ENCODE results near the gene NBEAL1. TPM values are rescaled to one million over a fixed set of nuclear protein-coding genes. Genes with fewer than 3 reads are reported as not detected.

The NBEAL1 gene
- total and polyA plus RNA-seq, 4 donors = 3.4 to 43.9 (median 17.7) TPM

GRCh38 chr2:203003716-203004115 is 11.0 kb upstream of the NBEAL1 start:
- Histone ChIP-seq H3K9me3 (ENCODE audit: control insufficient read depth, insufficient read depth, low read length) (no peaks in the 10 kb centered on the region), H3K4me3 (ENCODE audit: low read depth, low read length) (no peak overlapping the region), H3K4me1 (ENCODE audit: control insufficient read depth, insufficient read depth, low read length) (no peaks in the 10 kb centered on the region), H3K36me3 (ENCODE audit: control insufficient read depth, insufficient read depth, low read length) (no peaks in the 10 kb centered on the region), H3K27me3 (ENCODE audit: control insufficient read depth, insufficient read depth, low read length) (no peaks in the 10 kb centered on the region), H3K27ac (ENCODE audit: low read depth, low read length) (no peak overlapping the region)
- 94% methylated on average over 7 of the region's 8 CpGs for WGBS (ENCODE audit: insufficient coverage)
- no peak for DNase-seq (ENCODE audit: low read depth in 4 of 6, low spot score in 6 of 6)

DNA sequence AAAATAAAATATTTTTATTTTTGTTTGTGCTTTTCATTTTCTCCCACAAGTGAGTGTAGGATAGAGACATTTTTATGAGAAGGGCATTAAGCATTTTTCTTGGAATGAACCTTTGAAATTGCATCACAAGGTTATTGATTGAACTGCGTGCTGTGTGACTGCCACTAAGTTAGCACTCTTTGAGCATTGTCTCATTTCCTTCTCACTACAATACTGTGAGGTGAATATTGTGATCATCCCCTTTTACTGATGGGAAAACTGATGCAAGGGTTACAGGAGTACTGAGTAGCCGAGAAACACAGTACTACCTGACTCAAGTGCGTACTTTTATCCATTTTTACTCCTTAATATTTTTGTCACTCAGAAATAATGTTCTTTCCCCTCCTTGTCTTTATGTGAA is 2.0 kb downstream of the NBEAL1 start:
- WGBS (ENCODE audit: insufficient coverage) = no CpG with 5 or more reads among the region's 3 CpGs
- DNase-seq (ENCODE audit: low read depth in 4 of 6, low spot score in 6 of 6) = no peak
- Histone ChIP-seq H3K27me3 (ENCODE audit: control insufficient read depth, insufficient read depth, low read length) (no peaks in the 10 kb centered on the region), H3K36me3 (ENCODE audit: control insufficient read depth, insufficient read depth, low read length) (no peaks in the 10 kb centered on the region), H3K9me3 (ENCODE audit: control insufficient read depth, insufficient read depth, low read length) (no peaks in the 10 kb centered on the region), H3K4me3 (ENCODE audit: low read depth, low read length) (peak overlapping the region; percentile 2), H3K4me1 (ENCODE audit: control insufficient read depth, insufficient read depth, low read length) (peaks cover 12% of the 10 kb centered on the region), H3K27ac (ENCODE audit: low read depth, low read length) (no peak overlapping the region)

- no CpG with 5 or more reads among the region's 1 CpG for WGBS (ENCODE audit: insufficient coverage)
- H3K4me3 ChIP-seq (ENCODE audit: low read depth, low read length) = peak overlapping the region; percentile 24
- peaks cover 12% of the 10 kb centered on the region for H3K4me1 ChIP-seq (ENCODE audit: control insufficient read depth, insufficient read depth, low read length)
- no peak overlapping the region for H3K27ac ChIP-seq (ENCODE audit: low read depth, low read length)
- H3K9me3 ChIP-seq (ENCODE audit: control insufficient read depth, insufficient read depth, low read length) = no peaks in the 10 kb centered on the region
- H3K27me3 ChIP-seq (ENCODE audit: control insufficient read depth, insufficient read depth, low read length) = no peaks in the 10 kb centered on the region
- DNase-seq (ENCODE audit: low read depth in 4 of 6, low spot score in 6 of 6) = peak in 2 of 6 donors; percentile 9 to 12
- H3K36me3 ChIP-seq (ENCODE audit: control insufficient read depth, insufficient read depth, low read length) = no peaks in the 10 kb centered on the region
Measured at GRCh38 chr2:203018181-203018580, 3.5 kb downstream of the NBEAL1 start.

GRCh38 chr2:203019142-203019541 is 4.5 kb downstream of the NBEAL1 start:
- Histone ChIP-seq H3K9me3 (ENCODE audit: control insufficient read depth, insufficient read depth, low read length) (no peaks in the 10 kb centered on the region), H3K27me3 (ENCODE audit: control insufficient read depth, insufficient read depth, low read length) (no peaks in the 10 kb centered on the region), H3K4me3 (ENCODE audit: low read depth, low read length) (no peak overlapping the region), H3K36me3 (ENCODE audit: control insufficient read depth, insufficient read depth, low read length) (no peaks in the 10 kb centered on the region), H3K27ac (ENCODE audit: low read depth, low read length) (no peak overlapping the region), H3K4me1 (ENCODE audit: control insufficient read depth, insufficient read depth, low read length) (peaks cover 8% of the 10 kb centered on the region)
- peak in 1 of 6 donors; percentile 12 for DNase-seq (ENCODE audit: low read depth in 4 of 6, low spot score in 6 of 6)
- no CpG with 5 or more reads among the region's 2 CpGs for WGBS (ENCODE audit: insufficient coverage)

DNA sequence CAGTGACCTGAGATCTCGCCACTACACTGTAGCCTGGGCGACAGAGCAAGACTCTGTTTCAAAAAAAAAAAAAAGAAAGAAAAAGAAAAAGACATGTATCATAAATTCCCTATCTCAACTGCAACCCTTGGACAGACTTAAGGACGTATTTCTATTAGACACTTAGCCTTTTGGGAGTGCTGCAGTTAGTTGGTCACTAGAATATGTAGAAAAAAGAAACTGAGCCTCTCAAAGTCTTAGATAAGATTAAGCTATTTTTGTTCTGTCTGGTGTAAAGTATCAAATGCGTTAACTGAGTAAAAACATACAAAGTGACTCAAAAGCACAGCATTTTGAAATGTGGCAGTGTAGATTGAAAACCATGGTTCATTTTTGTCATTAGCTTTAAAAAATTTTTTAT is 7.3 kb downstream of the NBEAL1 start:
- H3K27ac ChIP-seq (ENCODE audit: low read depth, low read length) = no peak overlapping the region
- H3K9me3 ChIP-seq (ENCODE audit: control insufficient read depth, insufficient read depth, low read length) = no peaks in the 10 kb centered on the region
- H3K36me3 ChIP-seq (ENCODE audit: control insufficient read depth, insufficient read depth, low read length) = no peaks in the 10 kb centered on the region
- no peak overlapping the region for H3K4me3 ChIP-seq (ENCODE audit: low read depth, low read length)
- no peak for DNase-seq (ENCODE audit: low read depth in 4 of 6, low spot score in 6 of 6)
- no peaks in the 10 kb centered on the region for H3K4me1 ChIP-seq (ENCODE audit: control insufficient read depth, insufficient read depth, low read length)
- H3K27me3 ChIP-seq (ENCODE audit: control insufficient read depth, insufficient read depth, low read length) = no peaks in the 10 kb centered on the region
- WGBS (ENCODE audit: insufficient coverage) = 100% methylated on average over 1 of the region's 4 CpGs

GRCh38 chr2:203022751-203023150 is 8.1 kb downstream of the NBEAL1 start:
- Histone ChIP-seq H3K9me3 (ENCODE audit: control insufficient read depth, insufficient read depth, low read length) (no peaks in the 10 kb centered on the region), H3K36me3 (ENCODE audit: control insufficient read depth, insufficient read depth, low read length) (no peaks in the 10 kb centered on the region), H3K27ac (ENCODE audit: low read depth, low read length) (no peak overlapping the region), H3K4me1 (ENCODE audit: control insufficient read depth, insufficient read depth, low read length) (no peaks in the 10 kb centered on the region), H3K27me3 (ENCODE audit: control insufficient read depth, insufficient read depth, low read length) (no peaks in the 10 kb centered on the region), H3K4me3 (ENCODE audit: low read depth, low read length) (no peak overlapping the region)
- DNase-seq (ENCODE audit: low read depth in 4 of 6, low spot score in 6 of 6) = no peak
- no CpG with 5 or more reads among the region's 1 CpG for WGBS (ENCODE audit: insufficient coverage)

GRCh38 chr2:203025592-203025991 is 10.9 kb downstream of the NBEAL1 start:
- no peak overlapping the region for H3K4me3 ChIP-seq (ENCODE audit: low read depth, low read length)
- no peaks in the 10 kb centered on the region for H3K9me3 ChIP-seq (ENCODE audit: control insufficient read depth, insufficient read depth, low read length)
- no peaks in the 10 kb centered on the region for H3K4me1 ChIP-seq (ENCODE audit: control insufficient read depth, insufficient read depth, low read length)
- DNase-seq (ENCODE audit: low read depth in 4 of 6, low spot score in 6 of 6) = no peak
- H3K27ac ChIP-seq (ENCODE audit: low read depth, low read length) = no peak overlapping the region
- H3K36me3 ChIP-seq (ENCODE audit: control insufficient read depth, insufficient read depth, low read length) = no peaks in the 10 kb centered on the region
- no peaks in the 10 kb centered on the region for H3K27me3 ChIP-seq (ENCODE audit: control insufficient read depth, insufficient read depth, low read length)

DNA sequence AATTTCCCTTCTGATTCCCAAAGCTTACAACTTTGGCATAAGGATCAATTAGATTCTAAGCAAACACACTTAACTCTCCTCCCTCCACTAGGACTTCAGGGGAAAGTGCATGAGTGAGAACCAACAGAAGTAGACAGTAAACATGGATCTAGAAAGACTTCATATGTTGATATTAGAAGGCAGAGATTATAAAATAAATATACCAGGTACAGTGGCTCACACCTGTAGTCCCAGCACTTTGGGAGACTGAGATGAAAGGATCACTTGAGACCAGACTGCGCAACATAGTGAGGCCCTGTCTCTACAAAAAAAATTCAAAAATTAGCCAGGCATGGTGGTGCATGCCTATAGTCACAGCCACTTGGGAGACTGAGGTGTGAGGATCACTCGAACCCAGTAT is 15.9 kb downstream of the NBEAL1 start:
- no peak overlapping the region for H3K4me3 ChIP-seq (ENCODE audit: low read depth, low read length)
- no peak overlapping the region for H3K27ac ChIP-seq (ENCODE audit: low read depth, low read length)
- no peaks in the 10 kb centered on the region for H3K4me1 ChIP-seq (ENCODE audit: control insufficient read depth, insufficient read depth, low read length)
- WGBS (ENCODE audit: insufficient coverage) = no CpG with 5 or more reads among the region's 2 CpGs
- DNase-seq (ENCODE audit: low read depth in 4 of 6, low spot score in 6 of 6) = no peak
- H3K27me3 ChIP-seq (ENCODE audit: control insufficient read depth, insufficient read depth, low read length) = no peaks in the 10 kb centered on the region
- H3K36me3 ChIP-seq (ENCODE audit: control insufficient read depth, insufficient read depth, low read length) = no peaks in the 10 kb centered on the region
- H3K9me3 ChIP-seq (ENCODE audit: control insufficient read depth, insufficient read depth, low read length) = no peaks in the 10 kb centered on the region

- Histone ChIP-seq H3K4me3 (ENCODE audit: low read depth, low read length) (no peak overlapping the region), H3K27ac (ENCODE audit: low read depth, low read length) (no peak overlapping the region), H3K27me3 (ENCODE audit: control insufficient read depth, insufficient read depth, low read length) (no peaks in the 10 kb centered on the region), H3K36me3 (ENCODE audit: control insufficient read depth, insufficient read depth, low read length) (no peaks in the 10 kb centered on the region), H3K9me3 (ENCODE audit: control insufficient read depth, insufficient read depth, low read length) (no peaks in the 10 kb centered on the region), H3K4me1 (ENCODE audit: control insufficient read depth, insufficient read depth, low read length) (no peaks in the 10 kb centered on the region)
- DNase-seq (ENCODE audit: low read depth in 4 of 6, low spot score in 6 of 6) = no peak
- no CpG with 5 or more reads among the region's 5 CpGs for WGBS (ENCODE audit: insufficient coverage)
Measured at GRCh38 chr2:203030991-203031390, 16.3 kb downstream of the NBEAL1 start.

DNA sequence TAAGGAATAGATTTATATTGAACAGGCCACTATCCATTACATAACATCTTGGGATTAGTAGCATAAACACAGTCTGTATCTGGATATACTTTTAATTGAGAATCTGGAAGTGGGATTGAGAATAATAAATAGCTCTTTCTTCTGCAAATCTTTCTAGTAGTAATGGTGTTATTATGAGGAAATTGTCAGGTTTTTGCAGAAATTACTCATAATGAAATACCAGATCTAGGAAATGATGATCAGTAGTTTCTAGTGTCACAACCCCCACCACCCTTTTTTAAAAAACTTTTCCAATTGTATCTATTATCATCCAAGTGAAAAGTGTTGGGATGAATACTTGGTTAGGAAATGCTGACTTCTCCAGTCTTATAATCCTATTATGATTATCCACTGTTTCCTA is 18.7 kb downstream of the NBEAL1 start:
- Histone ChIP-seq H3K4me1 (ENCODE audit: control insufficient read depth, insufficient read depth, low read length) (no peaks in the 10 kb centered on the region), H3K4me3 (ENCODE audit: low read depth, low read length) (no peak overlapping the region), H3K9me3 (ENCODE audit: control insufficient read depth, insufficient read depth, low read length) (no peaks in the 10 kb centered on the region), H3K27me3 (ENCODE audit: control insufficient read depth, insufficient read depth, low read length) (no peaks in the 10 kb centered on the region), H3K36me3 (ENCODE audit: control insufficient read depth, insufficient read depth, low read length) (no peaks in the 10 kb centered on the region), H3K27ac (ENCODE audit: low read depth, low read length) (no peak overlapping the region)
- no peak for DNase-seq (ENCODE audit: low read depth in 4 of 6, low spot score in 6 of 6)

Measured in spinal cord (tissue), 10 donors.